COLO829 (cell line): ENCODE data around the gene TPPP.

Experiments
- DNase-seq: peaks from one replicate; pipeline ENCODE4 v3.0.0; 2012; ENCODE audit warnings: low spot score

Gene TPPP

DNA sequence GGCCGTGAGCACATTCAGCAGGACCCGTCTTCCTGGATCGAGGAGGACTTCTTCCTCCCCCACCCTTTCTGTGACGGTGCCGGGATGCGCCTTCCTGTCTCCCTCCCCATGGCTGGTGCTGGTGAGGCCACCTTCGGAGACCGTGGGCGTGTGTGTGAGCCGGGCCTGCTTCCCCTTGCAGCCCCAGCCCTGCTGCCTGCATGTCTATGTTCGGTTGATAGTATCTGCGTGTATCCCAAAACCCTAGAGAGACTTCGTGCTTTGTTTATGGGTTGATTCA, 68.3 kb downstream of the TPPP start:
- no peak for DNase-seq

DNA sequence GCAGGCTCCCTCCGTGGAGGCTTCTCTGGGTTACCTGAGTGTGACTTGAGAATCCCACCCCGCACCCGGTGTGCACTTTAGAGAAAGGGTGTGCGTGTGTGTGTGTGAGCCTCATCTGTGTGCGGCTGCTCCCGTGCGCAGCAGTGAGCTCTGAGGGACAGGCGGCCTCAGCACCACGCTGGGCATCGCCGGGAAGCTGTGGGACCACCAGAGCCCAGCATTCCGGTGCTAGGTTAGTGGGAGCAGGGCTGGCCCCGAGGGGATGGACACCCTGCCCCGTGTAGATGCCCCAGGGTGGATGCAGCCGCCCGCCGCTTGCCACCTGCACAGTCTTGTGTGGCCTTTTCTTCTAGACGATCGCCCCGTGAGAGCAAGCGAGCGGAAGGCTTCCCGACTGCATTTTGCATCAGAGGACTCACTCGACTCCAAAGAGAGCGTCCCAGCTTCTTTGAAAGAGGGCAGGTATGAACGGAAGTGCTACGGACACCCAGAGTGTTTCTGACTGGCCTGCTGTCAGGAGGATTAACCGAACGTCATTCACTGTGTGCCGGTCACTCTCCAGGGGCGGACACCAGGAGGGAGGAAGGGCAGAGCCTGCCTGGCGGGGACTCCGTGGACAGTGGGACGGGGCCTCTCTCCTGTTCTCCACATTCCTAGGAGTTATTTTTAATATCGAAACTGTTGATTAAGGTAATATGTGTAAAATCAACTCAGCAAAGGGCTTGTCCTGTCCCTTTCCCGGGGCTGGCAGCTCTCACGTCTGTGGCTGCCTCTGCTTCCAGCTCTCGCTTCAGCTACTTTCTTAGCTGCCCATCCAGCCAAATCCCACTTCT, 68.8 kb downstream of the TPPP start:
- no peak for DNase-seq

DNA sequence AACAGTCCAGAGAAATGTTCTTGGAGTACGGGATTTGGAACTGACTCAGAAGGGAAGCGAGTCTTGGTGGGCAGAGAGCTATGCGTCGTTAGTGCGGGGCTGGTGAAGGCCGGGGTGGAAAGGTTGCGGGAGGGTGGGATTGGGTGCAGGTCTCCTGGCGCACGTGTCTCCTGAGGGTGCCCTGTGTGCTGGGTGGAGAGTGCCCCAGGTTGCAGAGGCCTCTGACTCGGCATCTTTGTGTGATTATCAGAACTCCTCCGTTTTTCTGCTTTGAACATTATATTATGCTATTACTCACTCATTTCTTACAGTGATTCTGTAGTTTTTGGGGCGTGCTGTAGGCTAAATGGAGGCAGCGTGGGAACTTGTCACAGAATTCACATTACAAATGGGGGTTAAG, 69.6 kb downstream of the TPPP start:
- DNase-seq, result no peak

DNA sequence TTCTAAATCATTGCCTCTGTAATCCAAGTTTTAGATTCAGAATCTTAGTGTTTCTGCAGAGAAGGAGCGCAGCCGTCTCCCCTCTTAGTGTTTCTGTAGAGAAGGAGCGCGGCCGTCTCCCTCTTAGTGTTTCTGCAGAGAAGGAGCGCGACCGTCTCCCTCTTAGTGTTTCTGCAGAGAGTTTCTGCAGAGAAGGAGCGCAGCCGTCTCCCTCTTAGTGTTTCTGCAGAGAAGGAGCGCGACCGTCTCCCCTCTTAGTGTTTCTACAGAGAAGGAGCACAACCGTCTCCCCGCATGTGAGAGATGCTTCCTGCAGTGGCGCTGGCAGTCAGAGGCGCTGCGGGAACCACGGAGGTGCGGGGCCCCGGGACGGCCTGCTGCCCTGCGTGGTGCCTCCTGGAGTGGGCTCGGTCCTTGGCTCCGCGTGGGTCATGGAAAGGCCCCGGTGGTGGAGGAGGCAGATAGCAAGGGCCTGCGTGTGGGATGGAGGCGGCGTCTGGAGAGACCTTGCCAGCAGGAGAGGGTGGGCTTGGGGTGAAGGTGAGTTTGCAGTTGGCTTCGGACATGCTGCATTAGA, 70.1 kb downstream of the TPPP start:
- no peak for DNase-seq

DNA sequence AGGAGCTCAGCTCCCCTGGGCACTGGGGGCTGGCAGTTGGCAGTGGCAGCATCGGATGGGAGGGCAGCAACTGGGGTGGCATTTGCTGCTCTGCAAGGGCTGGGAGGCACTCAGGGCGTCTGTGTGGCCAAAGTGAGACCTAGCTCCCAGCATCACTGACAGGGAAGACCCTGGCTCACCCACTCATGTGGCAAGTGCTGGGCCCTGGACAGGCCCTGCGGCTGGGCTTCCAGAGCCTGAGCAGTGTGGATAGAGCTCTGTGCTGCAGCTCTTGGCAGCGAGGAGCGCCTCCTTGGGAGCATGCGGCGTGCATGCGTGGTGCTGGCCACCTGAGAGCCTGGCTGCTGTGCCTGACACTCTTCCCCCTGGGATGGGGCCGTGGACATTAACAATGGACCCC, 70.8 kb downstream of the TPPP start:
- no peak for DNase-seq

DNA sequence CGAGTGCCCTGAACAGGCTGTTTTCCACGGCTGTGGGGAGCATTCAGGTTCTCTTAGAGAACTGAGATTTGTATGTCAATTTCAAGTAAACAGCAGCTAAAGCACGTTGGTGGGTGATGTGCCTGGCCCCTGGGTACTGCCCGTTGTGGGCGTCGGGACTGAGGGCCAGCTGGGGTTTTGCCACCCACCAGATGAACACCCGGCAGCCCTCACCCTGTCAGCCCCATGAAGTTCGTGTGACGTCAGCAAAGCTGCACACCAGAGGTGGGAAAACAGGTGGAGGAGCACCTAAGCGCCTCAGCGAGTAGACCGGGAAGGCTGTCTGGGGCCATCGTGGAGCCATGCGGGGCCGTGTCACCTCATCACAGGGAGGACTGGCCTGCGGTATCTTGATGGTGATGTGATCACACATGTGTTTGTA, 71.8 kb downstream of the TPPP start:
- no peak for DNase-seq

DNA sequence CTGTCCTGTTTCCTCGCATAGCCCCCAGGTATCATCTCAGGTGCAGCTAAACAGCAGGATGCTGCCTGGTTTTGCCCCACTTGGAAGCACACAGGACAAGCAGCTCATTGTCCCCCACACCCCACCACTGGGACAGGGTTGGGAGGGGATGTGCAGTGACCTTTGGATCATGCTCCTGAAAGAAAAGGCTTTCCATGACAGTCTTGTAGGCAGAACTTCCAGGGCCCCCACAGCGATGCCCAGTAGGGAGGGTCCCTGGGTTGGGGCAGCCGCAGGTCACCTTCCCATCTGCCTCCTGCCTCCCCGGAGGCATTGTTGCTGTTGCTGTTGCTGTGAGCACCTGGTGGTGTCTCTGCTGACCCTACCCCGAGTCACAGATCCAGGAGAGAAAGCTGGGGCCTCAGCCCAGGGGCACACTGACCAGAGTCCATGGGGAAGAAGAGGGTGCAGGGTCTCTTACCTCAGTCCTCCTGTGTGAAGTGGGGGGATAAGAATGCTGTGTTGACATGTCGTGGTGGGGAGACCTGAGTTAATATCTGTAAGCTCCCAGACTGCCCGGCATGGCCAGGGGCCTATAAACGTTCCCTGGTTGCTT, 72.5 kb downstream of the TPPP start:
- no peak for DNase-seq

DNA sequence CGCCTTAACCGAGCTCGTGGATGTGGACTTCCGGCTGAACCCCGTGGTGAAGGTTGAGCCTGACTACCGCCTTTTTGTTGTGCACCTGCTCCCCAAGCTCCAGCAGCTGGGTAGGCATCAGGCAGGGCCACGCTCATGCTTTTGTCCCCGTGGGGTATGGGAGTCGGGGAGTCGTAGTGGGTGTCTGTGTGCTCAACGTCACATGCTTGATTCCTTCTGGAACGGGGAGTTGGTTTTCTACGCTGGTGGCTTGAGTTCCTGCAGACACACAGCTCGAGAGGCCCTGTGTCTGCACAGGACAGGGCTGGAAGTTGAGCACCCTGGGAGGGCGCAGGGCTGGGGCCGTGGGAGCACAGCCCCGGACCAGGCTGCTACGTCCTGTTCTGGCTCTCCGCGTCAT, 73.0 kb downstream of the TPPP start:
- DNase-seq, result no peak

DNA sequence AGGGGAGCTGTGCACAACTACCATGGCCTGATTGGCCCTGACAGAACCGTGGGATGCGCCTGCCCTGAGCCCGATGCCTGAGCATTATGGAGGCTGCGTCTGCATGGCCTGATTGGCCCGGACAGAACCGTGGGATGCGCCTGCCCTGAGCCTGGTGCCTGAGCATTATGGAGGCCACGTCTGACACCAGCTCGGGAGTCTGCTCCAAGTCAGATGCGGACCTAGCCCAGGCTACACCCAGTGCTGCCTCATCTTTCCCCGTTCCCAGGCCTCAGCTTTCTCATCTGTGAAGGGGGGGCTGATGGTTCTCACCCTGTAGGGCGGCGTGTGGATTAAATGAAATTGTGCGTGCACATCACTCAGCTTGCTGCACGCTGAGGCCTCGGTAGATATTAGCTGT, 73.7 kb downstream of the TPPP start:
- no peak for DNase-seq

DNA sequence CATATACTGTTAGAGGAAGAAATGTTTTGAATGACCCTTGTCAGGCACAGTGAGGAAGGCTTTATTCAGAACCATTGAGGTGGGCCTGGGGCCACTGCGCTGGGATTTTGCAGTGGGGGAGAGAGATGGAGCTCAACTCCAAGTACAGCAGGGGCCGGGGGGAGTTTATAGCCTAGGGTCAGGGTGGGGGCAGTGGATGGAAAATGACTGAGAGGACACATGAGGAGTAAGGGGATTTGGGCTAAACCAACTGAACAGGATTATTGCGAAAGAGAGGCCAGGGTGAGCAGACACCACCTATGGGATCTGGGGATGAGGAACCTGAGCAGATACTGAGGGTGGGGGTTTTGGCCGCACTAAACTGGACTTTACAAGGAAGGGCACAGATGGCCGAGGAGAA, 74.7 kb downstream of the TPPP start:
- no peak for DNase-seq

DNA sequence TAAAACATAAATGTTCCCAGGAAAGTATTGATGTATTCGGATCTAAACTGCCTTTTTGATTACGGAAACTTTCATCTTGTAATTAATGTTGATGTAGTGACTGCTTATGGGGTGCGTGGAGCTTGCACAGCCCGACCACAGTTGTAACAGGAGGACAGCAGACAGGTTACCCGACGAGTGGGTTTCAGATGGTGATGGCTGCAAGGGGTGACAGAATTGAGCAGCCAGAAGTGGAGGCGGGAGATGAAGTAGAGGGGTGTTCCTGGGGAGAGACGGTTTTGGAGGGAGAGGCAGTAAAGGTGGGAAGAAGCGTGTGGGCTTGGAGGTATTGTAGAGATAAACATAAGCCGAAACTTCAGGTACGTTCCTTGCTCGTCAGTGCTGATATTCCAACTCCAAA, 75.3 kb downstream of the TPPP start:
- DNase-seq, result no peak

DNA sequence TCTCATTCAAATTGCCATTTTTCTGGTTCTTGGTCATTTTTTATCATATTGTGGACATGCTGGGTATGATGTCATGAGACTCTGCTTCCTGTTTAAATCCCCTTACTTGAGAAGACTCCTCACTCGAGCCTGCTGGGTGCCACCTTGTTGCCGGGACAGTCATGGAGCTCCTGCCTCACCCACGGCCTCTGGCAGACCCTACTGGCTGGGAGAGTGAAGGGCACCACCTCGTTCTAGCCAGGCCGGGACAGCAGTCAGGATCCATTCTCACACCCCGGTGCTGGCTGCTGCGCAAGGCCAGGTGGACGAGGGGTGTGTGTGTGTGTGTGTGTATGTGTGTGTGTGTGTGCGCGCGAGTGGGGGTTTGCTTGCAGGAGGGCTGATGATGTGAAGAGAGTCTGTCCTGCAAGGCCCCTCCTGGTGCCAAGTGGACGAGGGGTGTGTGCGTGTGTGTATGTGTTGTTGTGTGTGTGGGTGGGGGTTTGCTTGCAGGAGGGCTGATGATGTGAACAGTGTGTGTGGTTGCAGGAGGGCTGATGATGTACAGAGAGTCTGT, 76.6 kb downstream of the TPPP start:
- DNase-seq, result no peak

DNA sequence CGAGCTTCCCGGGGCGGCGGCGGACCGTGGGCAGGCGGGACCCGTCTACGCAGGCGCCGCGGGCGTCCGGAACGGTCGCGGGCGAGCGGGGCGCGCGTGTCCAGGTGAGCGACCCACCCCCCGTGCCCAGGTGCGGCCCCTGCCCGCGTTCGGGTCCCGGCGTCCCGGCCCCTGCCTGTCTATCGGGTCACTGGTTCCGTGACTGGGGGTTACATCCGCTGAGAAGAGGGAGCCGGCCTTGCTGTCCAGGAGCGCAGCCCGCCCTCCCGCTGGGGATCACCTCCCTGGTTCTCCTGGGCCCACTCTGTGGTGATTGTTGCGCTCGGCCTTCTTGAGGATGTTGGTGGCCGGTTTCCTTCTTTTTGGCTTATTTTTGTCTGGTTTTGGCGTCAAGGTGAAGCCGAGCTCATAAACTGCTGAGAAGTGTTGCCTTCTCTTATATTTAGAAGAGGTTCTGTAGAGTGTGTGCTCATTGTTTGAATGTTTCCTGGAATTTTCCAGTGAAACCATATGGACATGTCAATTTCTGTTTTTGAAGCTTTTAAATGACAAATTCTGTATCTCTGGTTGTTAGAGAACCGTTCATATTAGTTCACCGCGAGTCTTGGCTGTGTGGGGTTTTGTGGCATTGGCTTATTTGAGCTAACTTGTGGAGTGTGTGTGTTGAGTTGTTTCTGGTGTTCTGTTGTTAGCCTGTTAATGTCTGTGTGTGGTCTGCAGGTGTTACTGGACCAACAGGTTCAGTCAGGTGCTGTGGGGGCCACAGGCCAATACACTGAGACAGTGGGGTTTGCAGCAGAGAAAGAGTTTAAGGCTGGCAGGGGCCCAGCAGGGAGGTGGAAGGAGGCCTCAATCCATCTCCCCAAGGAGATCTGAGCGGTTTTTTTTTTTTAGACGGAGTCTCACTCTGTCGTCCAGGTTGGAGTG, 80.4 kb downstream of the TPPP start:
- DNase-seq, result no peak

DNA sequence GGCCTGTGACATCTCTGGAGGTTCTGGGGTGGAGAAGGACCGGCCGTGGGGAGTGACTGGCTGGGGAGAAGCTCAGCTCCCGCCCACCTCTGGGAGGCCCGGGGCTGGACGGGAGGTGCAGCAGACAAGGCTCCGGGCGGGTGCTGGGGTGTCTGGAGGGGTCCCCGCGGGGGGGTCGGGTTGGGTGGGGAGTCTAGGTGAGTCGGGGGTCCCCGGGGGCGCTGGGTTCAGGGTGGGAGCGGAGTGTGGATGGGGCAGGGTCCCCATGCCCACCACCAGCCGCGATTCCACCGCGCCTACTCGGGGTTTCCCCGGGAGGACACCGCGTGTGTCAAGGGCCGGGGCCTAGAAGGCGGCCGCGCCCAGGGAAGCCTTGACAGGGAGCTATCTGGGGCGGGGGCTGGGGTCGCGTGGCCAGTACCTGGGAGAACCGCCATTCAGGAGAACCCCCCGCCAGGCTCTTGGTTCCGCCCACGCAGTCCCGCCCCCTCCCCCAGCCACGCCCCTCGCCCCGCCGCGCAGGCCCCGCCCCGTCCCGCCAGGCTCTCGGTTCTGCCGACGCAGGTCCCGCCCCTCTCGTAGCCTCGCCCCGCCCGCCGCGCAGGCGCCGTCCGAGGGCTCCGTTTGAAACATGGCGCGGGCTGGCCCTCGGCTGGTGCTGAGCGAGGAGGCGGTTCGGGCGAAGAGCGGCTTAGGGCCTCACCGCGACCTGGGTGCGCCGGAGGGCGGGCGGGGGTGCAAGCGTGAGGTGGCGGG, 81.2 kb downstream of the TPPP start, which contains the start of gene CEP72:
Gene CEP72 (plus strand): TSS at position 610 of the 756 bp plus-strand sequence. CDS start 22 bp downstream, at position 632.
- peak; percentile 84 for DNase-seq

DNA sequence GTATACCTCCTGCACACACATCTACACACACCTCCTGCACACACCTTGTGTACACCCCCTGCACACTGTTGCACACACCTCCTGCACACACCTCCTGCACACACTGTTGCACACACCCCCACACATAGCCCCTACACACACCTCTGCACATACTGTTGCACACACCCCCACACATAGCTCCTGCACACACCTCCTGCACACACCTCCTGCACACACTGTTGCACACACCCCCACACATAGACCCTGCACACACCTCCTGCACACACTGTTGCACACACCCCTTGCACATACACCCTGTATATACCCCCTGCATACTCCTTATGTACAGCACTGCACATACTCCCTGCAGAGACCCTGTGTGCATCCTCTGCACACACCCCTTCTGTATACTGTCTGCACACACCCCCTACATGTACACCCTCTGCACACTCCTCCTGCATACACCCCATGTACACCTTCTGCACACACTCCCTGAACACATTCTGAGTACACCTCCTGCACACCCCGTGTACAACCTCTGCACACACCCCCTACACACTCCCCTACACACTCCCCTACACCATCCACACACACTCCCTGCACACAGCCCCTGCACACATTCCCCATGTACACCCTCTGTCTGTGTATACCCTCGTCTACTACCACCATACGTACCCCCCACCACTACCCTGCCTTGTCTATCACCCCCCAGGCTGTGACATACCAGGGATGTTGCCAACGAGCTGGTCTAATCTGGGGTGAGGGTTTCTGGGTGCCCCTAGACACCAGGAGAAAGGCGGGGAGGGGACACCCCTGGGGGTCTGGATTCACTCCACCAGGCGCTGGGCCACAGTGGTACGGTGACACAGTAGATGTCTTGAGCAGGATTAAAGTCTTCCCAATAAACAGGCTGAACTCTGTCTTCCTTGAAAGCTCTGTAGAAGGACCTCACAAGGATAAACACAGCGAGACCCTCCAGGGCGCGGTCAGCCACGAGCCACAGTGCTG, 82.1 kb downstream of the TPPP start:
- no peak for DNase-seq

DNA sequence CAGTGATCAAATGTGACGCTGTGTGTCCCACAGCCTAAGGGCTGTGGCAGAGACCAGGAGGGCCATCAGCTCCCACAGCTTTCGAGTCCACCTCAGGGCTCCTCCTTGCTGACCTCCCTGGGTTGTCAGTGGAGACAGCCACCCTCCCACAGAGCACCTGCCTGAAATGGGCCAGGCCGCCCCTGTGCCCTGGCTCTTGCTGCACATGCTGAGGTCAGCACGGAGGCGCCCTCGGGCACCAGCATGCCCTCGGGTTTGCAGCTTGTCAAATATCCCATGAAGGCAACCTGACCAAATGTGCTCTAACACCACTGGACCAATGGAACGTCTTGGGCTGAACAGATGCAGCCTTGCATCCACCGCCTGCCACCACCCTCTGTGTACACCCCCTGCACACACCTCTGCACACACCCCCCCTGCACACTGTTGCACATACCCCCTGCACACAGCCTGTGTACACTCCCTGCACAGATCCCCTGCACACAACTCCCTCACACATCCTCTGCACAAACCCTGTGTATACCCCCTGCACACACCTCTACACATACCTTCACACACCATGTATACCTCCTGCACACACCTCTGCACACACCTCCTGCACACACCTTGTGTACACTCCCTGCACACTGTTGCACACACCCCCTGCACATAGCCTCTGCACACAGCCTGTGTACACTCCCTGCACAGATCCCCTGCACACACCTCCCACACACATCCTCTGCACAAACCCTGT, 83.0 kb downstream of the TPPP start:
- DNase-seq, result no peak
